Activated T-cell treated with anti-CD3 and anti-CD28 coated beads, Interleukin-2, amount 50 U/mL, for 48 hours (primary cell): ENCODE data around the gene REC8.

ENCODE experiments used
- DNase-seq, 2 experiments: peaks; one replicate each; pipeline ENCODE4 v3.0.0-alpha.2; 2020

The REC8 gene

DNA sequence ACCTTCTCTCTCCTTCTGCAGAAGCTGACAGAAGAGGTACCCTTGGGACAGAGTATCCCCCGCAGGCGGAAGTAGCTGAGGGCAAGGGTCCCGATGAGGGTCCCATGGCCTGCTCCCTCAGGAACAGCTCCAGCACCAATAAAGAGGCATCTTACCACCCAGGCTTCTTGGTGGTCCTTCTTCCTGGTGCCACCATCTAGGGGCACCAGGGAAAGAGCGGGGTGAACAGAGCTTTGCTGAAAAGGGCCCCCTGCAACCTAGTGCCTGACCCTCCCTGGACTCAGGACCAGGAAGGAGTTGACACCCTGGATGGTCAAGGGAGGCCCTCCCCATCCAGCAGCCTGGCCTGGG, 11.4 kb upstream of the REC8 start:
- no peak for DNase-seq

DNA sequence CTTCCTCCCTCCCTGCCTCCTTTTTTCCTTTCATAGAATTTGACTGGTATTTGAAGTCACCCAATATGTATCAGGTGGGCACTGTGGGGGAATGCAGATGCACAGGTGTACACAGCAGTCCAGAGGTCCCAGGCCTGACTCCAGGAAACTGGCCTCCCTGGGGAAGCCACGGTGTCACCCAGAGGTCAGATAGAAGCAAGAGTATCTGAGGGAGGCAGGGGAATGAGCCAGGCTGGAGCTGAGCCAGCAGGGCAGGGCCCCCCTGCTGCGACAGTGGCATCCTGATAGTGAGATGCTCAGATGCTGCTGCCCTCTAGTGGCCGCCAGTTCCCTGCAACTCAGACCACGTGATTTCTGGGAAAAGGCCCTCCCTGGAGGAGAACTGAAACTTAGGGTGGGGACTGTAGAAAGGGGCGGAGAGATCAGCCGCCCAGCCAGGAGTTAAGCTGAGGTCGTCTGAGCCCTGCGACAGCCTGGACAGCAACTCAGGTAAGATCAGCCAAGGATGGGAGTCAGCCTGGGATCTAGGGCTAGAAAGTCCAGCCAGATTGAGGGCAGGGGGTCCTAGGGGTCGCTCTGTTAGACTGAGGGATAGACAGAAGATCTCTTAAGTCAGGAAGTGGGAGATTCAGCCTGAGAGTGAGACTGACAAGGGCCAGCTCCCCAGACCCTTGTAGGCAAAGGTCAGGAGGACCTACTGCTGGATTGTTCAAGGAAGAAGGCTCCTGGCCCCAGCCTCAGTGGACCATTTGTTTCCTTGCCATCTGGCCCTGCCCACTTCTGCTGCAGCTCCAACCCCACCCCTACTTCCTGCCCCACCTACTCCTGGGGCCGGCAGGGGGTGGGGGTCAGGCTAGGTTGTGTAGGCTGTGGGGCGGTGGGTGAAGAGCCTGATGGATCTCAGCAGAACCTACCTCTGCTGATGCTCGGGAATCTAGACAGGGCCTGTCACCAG, 10.8 kb upstream of the REC8 start, which contains the start of gene IRF9:
IRF9 (plus strand) TSS at position 416 of the 955 bp plus-strand sequence. CDS start 880 bp downstream, outside the sequence.
- DNase-seq: peak; percentile 100

GRCh38 chr14:24162093-24162492, 9.8 kb upstream of the REC8 start:
- peak in 1 of 2 experiments; percentile 50 for DNase-seq

- DNase-seq: no peak
Measured at GRCh38 chr14:24164518-24164991, 7.3 kb upstream of the REC8 start.

DNA sequence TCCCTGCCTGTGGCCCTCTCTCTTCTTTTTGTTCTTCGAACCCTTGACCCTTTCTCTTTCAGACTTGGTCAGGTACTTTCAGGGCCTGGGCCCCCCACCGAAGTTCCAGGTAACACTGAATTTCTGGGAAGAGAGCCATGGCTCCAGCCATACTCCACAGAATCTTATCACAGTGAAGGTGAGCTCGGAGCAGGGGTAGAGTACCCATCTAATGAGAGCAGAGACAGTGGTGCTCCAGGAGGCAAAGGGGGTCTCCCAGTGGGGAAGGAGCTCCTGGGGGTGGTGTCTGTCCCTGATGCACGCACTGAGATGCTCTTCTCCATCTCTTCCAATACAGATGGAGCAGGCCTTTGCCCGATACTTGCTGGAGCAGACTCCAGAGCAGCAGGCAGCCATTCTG, 6.1 kb upstream of the REC8 start:
- DNase-seq: no peak

GRCh38 chr14:24167469-24168114, 4.3 kb upstream of the REC8 start:
- no peak for DNase-seq

DNA sequence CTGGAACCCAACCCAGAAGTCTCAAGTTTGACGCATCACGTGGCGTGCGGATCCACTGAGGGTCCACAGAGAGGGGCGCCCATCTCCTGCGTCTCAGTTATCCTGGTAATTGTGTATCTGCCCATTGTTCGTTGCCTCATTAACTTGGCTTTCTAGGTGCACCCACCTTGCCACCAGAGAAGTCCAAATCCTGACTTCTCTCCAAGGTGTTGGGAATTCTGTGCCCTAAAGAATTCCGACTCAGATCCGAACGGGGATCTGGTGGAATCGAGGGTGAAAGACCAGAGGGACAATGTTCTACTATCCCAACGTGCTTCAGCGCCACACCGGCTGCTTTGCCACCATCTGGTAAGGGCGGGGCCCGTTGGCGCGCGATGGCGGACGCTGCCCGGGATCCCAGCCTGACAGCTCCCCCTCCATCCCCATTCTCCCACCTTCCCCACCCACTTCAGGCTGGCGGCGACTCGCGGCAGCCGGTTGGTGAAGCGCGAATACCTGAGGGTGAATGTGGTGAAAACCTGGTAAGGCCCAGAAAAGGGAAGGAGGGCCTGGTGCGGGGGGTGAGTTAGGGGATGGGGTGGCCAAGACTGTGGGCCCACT, 481 bp downstream of the REC8 start:
- DNase-seq: no peak

DNA sequence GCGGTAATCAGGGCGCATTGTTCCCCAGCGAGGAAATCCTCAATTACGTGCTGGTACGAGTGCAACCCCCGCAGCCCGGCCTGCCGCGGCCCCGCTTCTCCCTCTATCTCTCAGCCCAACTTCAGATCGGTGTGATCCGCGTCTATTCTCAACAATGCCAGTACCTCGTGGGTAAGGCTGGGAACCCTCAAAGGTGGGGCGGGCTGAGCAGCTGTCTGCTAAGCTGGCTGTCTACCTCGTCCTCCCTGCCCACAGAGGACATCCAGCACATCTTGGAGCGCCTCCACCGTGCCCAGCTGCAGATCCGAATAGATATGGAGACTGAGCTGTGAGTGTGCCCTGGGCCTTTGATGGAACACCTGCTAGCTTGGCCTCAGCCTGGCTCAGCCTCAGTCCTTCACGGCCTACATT, 996 bp downstream of the REC8 start:
- no peak for DNase-seq

- no peak for DNase-seq
Measured at GRCh38 chr14:24176599-24176998, 4.7 kb downstream of the REC8 start.

DNA sequence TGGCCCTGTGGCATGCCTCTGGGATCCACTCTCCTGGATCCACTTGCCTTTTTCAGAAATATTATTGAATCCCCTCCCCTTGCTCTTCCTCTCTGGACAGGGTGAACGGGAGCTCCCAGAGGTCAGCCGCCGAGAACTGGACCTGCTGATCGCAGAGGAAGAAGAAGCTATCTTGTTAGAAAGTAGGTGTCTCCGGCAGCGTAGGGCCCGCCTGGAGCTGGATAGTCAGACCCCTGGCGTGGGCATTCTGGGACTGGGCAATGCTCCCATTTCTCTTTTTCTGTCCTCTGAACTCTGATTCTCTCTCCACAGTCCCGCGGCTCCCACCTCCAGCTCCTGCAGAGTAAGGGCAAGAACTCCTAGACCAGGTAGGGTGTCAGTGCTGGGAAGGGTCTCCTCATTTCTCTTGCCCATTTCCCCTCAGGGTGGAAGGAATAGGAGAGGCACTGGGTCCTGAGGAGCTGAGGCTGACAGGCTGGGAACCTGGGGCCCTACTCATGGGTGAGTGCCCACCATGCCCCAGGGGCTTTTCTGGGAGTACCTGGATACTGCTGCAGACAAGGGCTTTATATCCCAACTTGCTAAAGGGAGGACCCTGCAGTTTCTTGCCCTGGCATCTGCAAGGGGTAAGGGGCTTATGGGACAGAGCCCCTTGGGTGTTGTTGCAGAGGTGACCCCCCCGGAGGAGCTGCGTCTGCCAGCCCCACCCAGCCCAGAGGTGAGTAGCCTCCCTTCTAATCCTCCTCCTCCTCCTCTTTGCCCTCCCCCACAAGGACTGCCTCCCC, 5.4 kb downstream of the REC8 start:
- DNase-seq: no peak

DNA sequence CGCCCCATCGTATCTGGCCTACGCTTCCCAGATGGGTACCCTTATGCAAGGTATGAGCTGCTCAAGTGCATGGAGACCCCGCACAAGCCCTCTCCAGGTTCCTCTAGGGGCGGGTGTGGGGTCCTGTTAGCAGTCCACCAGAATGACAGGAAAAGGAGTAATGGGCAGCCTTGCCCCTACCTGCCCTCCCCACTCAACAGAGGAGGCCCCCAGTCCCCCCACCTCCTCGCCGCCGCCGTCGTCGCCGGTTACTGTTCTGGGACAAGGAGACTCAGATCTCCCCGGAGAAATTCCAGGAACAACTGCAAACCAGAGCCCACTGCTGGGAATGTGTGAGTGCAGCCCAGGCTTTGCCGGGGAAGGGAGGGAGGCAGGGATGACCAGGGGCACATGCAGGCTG, 6.0 kb downstream of the REC8 start:
- DNase-seq: no peak

GRCh38 chr14:24178399-24179178, 6.7 kb downstream of the REC8 start:
- DNase-seq: no peak

- DNase-seq: no peak
Measured at GRCh38 chr14:24179294-24179960, 7.5 kb downstream of the REC8 start.

GRCh38 chr14:24179961-24180796, 8.3 kb downstream of the REC8 start:
- DNase-seq: no peak

DNA sequence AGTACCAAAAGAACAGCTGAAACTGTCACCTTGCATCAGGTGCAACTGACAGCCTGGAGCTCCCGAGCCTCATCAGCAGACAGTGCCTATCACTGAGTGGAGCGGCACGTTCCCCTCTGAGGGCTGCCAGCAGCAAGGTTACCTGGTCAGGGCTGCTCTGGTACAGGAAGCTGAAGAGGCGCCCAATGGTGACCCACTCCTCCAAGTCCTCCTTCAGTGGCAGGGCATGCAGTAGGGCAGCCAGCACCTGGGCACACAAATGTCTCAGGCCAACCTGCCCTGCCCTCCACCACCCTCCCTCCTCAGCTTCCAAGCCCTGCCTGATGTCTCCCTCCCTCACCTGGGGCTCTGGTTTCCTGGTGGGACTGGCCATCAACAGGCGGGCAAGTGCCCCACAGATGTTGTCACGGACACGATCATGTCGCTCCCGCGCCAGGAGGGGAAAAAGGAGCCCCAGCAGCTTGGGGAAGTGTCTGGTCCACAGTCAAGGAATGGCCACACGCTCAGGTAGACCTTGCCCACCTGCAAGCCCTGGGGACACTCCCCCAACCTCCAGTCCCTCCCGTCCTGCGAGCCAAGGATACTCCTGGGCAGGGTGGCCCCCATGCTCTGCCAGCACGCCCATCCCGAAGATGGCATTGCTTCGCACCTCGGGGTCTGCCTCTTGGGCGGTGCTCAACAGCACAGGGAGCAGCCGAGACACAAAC, 9.6 kb downstream of the REC8 start:
- DNase-seq: no peak

DNA sequence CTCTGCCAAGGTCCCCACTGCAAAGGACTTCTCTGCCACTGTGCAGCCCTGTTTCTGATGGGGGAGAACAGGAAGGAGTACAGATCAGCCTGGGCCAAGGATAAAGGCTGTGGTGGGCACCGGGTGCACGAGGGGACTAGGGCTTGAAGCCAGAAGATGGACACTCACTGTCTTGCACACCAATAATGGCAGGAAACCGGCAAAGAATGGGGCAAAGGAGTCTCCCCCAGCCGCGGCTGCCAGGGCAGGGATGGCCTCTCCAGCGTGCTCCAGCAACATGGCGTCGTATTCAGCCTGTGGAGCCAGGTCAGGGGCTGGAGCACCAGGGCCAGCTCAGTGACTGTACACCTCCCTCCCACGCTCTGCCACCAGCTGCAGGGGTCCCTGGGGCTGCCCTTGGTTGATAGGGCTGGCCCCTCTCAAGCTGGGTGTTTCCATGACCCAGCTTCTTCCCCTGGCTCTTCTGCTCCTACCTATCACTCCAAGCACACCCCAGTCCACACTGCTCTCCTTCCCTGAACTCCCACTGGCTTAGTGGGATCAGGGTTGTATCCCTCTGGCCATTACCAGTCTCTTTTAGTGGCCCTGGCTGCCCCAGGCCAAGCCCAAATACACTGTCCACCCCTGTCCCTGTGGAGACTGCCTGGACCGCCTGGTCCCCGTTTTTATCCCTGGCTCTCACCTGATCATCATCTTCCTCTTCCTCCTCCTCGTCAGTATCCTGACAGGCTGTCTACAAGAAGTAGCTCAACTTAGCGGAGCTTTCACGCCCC, 10.4 kb downstream of the REC8 start:
- no peak for DNase-seq

GRCh38 chr14:24183014-24183481, 11.2 kb downstream of the REC8 start:
- DNase-seq: no peak

DNA sequence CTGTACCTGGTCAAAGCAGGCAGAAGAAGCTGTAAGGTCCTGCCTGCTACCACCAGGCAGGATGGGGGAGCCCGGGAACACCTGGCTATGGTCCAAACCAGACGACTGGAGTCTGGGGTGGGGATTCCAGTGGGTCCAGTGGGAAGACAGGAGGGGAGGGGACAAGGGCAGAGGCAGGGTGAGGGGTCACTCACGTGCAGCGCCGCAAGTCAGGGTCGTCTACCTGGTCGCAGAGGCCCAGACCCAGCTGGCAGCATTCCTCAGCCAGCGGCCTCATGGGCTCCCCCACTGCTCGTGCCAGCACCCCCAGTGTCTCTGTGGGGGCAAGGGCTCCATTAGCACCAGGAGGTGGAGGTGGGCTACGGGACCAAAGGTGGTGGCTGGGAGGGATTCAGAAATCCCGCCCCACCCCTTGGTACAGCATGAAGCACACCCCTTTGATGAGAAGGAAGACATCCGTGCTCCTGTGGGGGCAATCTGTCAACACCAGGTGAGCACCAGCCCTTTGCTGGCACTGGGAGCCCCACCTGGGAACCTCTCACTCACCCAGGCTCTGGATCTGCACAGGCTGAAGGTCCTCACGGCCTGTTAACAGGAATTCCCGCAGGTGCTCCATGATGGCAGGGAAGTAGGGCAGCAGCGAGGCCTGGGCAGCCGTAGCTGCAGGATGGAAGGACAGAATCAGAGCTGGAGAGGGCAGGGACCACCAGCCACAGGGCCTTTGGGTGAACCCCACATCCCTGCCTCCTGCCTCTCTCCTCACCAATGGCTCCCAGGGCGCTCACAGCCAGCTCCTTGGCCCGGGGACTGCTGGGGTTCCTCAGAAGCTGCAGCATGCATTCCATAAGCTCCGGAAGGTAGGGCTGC, 12.5 kb downstream of the REC8 start:
- DNase-seq: no peak
